Panc1 (cell line): ENCODE measurements around the gene FOXK1.

Experiments used
- TF ChIP-seq, protein P1 (sequence below): fragments of 450-650 bp; IDR thresholded peaks from 2 replicates; pipeline ENCODE4 v1.5.1; 2017; ENCODE audit warnings: mild to moderate bottlenecking
- TF ChIP-seq, protein P2 (sequence below), 2 experiments: IDR thresholded peaks; 2 replicates each; pipeline ENCODE4 v1.6.1; 2011 to 2012; ENCODE audit warnings: low read depth in 2 of 2, control low read depth in 1 of 2, low read length in 1 of 2, mild to moderate bottlenecking in 1 of 2, moderate library complexity in 1 of 2; ENCODE audit not compliant: insufficient read depth in 1 of 2

DNA sequence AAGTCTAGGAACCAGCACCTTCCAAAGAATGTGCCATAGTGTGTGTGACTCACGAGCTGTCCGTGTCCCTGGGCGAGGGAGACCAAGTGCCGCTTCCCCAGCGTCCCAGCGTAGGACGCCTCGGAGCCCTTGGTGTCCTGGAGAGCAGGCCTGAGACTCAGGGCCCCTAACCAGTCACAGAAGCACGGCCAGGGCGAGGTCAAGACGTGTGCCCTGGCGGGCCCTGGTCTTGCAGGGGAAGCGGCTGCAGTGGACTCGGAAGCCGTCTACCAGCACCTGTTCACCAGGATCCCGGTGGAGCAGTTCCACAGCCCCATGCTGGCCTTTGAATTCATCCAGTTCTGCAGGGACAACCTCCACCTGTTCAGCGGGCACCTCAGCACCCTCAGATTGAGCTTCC is 103.9 kb downstream of the FOXK1 start:
- TF ChIP-seq, protein P1, sequence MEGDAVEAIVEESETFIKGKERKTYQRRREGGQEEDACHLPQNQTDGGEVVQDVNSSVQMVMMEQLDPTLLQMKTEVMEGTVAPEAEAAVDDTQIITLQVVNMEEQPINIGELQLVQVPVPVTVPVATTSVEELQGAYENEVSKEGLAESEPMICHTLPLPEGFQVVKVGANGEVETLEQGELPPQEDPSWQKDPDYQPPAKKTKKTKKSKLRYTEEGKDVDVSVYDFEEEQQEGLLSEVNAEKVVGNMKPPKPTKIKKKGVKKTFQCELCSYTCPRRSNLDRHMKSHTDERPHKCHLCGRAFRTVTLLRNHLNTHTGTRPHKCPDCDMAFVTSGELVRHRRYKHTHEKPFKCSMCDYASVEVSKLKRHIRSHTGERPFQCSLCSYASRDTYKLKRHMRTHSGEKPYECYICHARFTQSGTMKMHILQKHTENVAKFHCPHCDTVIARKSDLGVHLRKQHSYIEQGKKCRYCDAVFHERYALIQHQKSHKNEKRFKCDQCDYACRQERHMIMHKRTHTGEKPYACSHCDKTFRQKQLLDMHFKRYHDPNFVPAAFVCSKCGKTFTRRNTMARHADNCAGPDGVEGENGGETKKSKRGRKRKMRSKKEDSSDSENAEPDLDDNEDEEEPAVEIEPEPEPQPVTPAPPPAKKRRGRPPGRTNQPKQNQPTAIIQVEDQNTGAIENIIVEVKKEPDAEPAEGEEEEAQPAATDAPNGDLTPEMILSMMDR: no peak
- TF ChIP-seq, protein P2, sequence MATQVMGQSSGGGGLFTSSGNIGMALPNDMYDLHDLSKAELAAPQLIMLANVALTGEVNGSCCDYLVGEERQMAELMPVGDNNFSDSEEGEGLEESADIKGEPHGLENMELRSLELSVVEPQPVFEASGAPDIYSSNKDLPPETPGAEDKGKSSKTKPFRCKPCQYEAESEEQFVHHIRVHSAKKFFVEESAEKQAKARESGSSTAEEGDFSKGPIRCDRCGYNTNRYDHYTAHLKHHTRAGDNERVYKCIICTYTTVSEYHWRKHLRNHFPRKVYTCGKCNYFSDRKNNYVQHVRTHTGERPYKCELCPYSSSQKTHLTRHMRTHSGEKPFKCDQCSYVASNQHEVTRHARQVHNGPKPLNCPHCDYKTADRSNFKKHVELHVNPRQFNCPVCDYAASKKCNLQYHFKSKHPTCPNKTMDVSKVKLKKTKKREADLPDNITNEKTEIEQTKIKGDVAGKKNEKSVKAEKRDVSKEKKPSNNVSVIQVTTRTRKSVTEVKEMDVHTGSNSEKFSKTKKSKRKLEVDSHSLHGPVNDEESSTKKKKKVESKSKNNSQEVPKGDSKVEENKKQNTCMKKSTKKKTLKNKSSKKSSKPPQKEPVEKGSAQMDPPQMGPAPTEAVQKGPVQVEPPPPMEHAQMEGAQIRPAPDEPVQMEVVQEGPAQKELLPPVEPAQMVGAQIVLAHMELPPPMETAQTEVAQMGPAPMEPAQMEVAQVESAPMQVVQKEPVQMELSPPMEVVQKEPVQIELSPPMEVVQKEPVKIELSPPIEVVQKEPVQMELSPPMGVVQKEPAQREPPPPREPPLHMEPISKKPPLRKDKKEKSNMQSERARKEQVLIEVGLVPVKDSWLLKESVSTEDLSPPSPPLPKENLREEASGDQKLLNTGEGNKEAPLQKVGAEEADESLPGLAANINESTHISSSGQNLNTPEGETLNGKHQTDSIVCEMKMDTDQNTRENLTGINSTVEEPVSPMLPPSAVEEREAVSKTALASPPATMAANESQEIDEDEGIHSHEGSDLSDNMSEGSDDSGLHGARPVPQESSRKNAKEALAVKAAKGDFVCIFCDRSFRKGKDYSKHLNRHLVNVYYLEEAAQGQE (IDR thresholded peaks at IDR 0.05; ENCODE audit: insufficient read depth in 1 of 2, low read depth in 2 of 2, low read length in 1 of 2): no peak
